SU-DHL-6 (cell line): Measurements from ENCODE around the gene CNMD.

Experiments
- CTCF ChIP-seq: fragments of 200-600 bp; sonication (generic); IDR thresholded peaks from one replicate; pipeline ENCODE4 v1.5.1; 2017; ENCODE audit warnings: antibody characterized with exemption, mild to moderate bottlenecking, low read length, moderate library complexity; ENCODE audit not compliant: insufficient read depth, poor library complexity, severe bottlenecking
- EZH2phosphoT487 ChIP-seq: fragments of 200-600 bp; sonication (generic), shearing (Covaris generic); conservative IDR thresholded peaks from 2 replicates; pipeline ENCODE4 v1.6.1; 2018; ENCODE audit warnings: mild to moderate bottlenecking, antibody characterized with exemption, low read length, moderate library complexity, mixed read lengths

- TF ChIP-seq CTCF (no peak), EZH2phosphoT487 (no peak)
Observed at GRCh38 chr13:52686376-52686775, 53.2 kb downstream of the CNMD start.
